Gastroesophageal sphincter (tissue), 4 donors: ENCODE data around the gene IL3RA. TPM values are rescaled to one million over a fixed set of nuclear protein-coding genes. Genes with fewer than 3 reads are reported as not detected.

Experiments used
- ATAC-seq: fragments of 150-250 bp; one replicate; pipeline ENCODE4 v1.9.1; 2016; ENCODE audit warnings: mild to moderate bottlenecking, moderate library complexity
- H3K27ac ChIP-seq, 4 donors: fragments of 200-600 bp; sonication (generic) in 3 of 4; 1 replicate in 3 of 4; 2 replicates in 1 of 4; pipeline ENCODE4 v1.5.1; 2016 to 2019
- H3K27me3 ChIP-seq: fragments of 200-600 bp; sonication (generic); one replicate; pipeline ENCODE4 v1.5.1; 2019
- H3K36me3 ChIP-seq, 2 donors: fragments of 200-600 bp; sonication (generic); one replicate each; pipeline ENCODE4 v1.5.1; 2019; ENCODE audit warnings: control low read depth in 1 of 2
- H3K4me1 ChIP-seq, 3 donors: fragments of 200-600 bp; sonication (generic); 1 replicate in 2 of 3; 2 replicates in 1 of 3; pipeline ENCODE4 v1.5.1; 2016 to 2019; ENCODE audit warnings: control low read depth in 2 of 3
- H3K4me3 ChIP-seq, 2 donors: fragments of 200-600 bp; sonication (generic); one replicate each; pipeline ENCODE4 v1.5.1; 2019; ENCODE audit warnings: mild to moderate bottlenecking in 1 of 2, moderate library complexity in 1 of 2
- H3K9me3 ChIP-seq, 3 donors: fragments of 200-600 bp; sonication (generic); one replicate each; pipeline ENCODE4 v1.5.1; 2017 to 2019; ENCODE audit warnings: control low read depth in 2 of 3
- EP300 ChIP-seq: sonication (generic); formaldehyde crosslinking; IDR thresholded peaks from one replicate; pipeline ENCODE4 v1.6.1; 2017; ENCODE audit warnings: antibody characterized with exemption, mild to moderate bottlenecking
- POLR2A ChIP-seq, 2 donors: fragments of 450-650 bp; IDR thresholded peaks; one replicate each; pipeline ENCODE4 v1.6.1; 2017; ENCODE audit warnings: antibody characterized with exemption in 2 of 2, mild to moderate bottlenecking in 2 of 2, moderate library complexity in 1 of 2
- POLR2AphosphoS5 ChIP-seq: sonication (generic); formaldehyde crosslinking; IDR thresholded peaks from one replicate; pipeline ENCODE4 v1.6.1; 2017; ENCODE audit warnings: antibody characterized with exemption
- WGBS, 2 donors: methylation state at CpG; one replicate each; pipeline ENCODE4 v1.1.5; 2018; ENCODE audit warnings: low coverage in 1 of 2; 5-methylcytosine and 5-hydroxymethylcytosine counted together
- total RNA-seq, 4 donors: library from RNA; depleted of rRNA; stranded (reverse); fragments of >200 nt; gene quantifications; one replicate each; pipeline ENCODE4 v1.1.0, GENCODE V29; 2016
- TF ChIP-seq, protein P1 (sequence below), 4 experiments: fragments of 200-600 bp in 2 of 4; fragments of 450-650 bp in 2 of 4; sonication (generic) in 1 of 4; IDR thresholded peaks; one replicate each; pipeline ENCODE4 v1.5.1; 2017 to 2019; ENCODE audit warnings: antibody characterized with exemption in 4 of 4, mild to moderate bottlenecking in 2 of 4, moderate library complexity in 2 of 4

IL3RA gene
- total RNA-seq, 4 donors from 2014 or later: 3.6 to 10.2 (median 6.7) TPM

DNA sequence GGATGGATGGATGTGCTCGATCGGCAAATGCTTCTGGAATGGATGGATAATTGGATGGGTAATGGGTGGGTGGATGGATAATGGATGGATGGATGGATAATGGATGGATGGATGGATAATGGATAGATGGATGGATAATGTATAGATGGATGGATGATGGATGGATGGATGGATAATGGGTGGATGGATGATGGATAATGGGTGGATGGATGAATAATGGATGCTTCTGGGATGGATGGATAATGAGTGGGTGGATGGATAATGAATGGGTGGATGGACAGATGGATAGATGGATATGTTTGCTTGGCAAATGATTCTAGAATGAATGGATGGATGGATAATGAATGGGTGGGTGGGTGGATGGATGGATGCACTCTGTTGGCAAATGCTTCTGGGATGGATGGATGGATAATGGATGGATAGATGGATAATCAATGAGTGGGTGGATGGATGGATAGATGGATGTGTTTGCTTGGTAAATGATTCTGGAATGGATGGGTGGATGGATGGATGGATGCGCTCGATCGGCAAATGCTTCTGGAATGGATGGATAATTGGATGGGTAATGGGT, 59.1 kb downstream of the IL3RA start:
- 93 to 97% methylated on average over 5 of the region's 5 CpGs for WGBS, 2 donors
- Histone ChIP-seq H3K27ac (no peak overlapping the region), H3K27me3 (no peaks in the 10 kb centered on the region), H3K4me3 (no peak overlapping the region), H3K9me3 (no peaks in the 10 kb centered on the region), H3K4me1 (peaks cover 0 to 30% (median 15%) of the 10 kb centered on the region in 3 donors), H3K36me3 (peaks cover 0 to 40% of the 10 kb centered on the region in 2 donors)
- TF ChIP-seq POLR2AphosphoS5 (no peak), EP300 (no peak), POLR2A (IDR thresholded peaks at IDR 0.05) (no peak)
- TF ChIP-seq, protein P1, sequence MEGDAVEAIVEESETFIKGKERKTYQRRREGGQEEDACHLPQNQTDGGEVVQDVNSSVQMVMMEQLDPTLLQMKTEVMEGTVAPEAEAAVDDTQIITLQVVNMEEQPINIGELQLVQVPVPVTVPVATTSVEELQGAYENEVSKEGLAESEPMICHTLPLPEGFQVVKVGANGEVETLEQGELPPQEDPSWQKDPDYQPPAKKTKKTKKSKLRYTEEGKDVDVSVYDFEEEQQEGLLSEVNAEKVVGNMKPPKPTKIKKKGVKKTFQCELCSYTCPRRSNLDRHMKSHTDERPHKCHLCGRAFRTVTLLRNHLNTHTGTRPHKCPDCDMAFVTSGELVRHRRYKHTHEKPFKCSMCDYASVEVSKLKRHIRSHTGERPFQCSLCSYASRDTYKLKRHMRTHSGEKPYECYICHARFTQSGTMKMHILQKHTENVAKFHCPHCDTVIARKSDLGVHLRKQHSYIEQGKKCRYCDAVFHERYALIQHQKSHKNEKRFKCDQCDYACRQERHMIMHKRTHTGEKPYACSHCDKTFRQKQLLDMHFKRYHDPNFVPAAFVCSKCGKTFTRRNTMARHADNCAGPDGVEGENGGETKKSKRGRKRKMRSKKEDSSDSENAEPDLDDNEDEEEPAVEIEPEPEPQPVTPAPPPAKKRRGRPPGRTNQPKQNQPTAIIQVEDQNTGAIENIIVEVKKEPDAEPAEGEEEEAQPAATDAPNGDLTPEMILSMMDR (IDR thresholded peaks at IDR 0.05): no peak
- ATAC-seq: no peak

DNA sequence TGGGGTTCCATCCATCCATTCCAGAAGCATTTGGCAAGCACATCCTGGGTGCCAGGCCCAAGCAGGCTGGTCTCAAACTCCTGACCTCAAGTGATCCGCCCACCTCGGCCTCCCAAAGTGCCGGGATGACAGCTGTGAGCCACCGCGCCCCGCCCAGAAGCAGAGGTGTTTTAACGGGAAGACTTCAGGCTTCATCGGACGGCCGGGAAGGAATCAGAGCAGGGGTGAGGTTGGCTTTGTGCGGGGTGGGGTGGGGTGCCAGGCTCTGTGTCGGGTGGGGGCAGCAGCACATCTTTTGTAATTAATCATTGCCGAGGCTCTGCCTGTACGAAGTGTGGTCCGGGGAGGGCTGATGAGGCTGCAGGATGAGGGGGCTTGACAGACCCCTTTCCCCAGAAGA, 60.4 kb downstream of the IL3RA start:
- WGBS, 2 donors: no CpG with 5 or more reads among the region's 15 CpGs
- peaks cover 0 to 48% of the 10 kb centered on the region in 2 donors for H3K36me3 ChIP-seq
- H3K4me3 ChIP-seq: no peak overlapping the region
- TF ChIP-seq POLR2AphosphoS5: no peak
- TF ChIP-seq, protein P1 (IDR thresholded peaks at IDR 0.05): no peak
- TF ChIP-seq POLR2A (IDR thresholded peaks at IDR 0.05): no peak
- TF ChIP-seq EP300: no peak
- no peaks in the 10 kb centered on the region for H3K27me3 ChIP-seq
- H3K27ac ChIP-seq: no peak overlapping the region
- peaks cover 0 to 24% (median 11%) of the 10 kb centered on the region in 3 donors for H3K4me1 ChIP-seq
- no peaks in the 10 kb centered on the region for H3K9me3 ChIP-seq
- ATAC-seq: no peak

DNA sequence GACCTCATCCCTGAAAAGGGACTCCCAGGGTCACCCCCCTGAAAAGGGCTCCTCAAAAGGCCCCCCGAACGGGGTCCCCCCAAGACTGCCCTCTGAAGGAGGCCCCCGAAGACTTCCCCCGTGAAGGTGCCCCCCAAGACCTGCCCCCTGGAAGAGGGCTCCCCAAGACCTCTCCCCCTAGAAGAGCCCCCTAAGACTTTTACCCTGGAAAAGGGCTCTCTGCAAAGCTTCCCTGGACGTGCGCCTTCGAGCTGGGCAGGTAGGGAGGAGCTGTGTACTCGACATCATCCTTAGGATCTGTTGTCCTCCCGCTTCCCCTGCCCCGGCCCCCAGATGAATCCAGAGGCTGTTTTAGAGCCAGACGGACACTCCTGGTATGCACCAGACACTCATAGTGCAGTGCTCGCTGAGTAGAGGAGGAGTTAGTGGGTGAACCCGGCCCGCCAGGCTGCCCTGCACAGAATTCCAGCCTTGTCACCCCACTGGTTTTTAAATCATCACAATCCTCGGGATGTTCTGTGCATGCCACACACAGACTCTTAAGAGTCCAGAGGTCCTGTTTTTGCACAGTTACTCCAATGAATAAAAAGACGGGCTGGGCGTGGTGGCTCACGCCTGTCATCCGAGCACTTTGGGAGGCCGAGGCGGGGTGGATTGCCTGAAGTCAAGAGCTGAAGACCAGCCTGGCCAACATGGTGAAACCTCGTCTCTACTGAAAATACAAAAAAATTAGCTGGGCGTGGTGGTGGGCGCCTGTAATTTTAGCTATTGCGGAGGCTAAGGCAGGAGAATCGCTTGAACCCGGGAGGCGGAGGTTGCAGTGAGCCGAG, 61.1 kb downstream of the IL3RA start:
- no peak for ATAC-seq
- no peaks in the 10 kb centered on the region for H3K27me3 ChIP-seq
- 90 to 100% methylated on average over 1 to 11 of the region's 29 CpGs for WGBS, 2 donors
- H3K4me3 ChIP-seq: no peak overlapping the region
- H3K4me1 ChIP-seq: peaks cover 0 to 24% (median 11%) of the 10 kb centered on the region in 3 donors
- TF ChIP-seq POLR2AphosphoS5: no peak
- H3K9me3 ChIP-seq: no peaks in the 10 kb centered on the region
- no peak overlapping the region for H3K27ac ChIP-seq
- H3K36me3 ChIP-seq: peaks cover 0 to 53% of the 10 kb centered on the region in 2 donors

DNA sequence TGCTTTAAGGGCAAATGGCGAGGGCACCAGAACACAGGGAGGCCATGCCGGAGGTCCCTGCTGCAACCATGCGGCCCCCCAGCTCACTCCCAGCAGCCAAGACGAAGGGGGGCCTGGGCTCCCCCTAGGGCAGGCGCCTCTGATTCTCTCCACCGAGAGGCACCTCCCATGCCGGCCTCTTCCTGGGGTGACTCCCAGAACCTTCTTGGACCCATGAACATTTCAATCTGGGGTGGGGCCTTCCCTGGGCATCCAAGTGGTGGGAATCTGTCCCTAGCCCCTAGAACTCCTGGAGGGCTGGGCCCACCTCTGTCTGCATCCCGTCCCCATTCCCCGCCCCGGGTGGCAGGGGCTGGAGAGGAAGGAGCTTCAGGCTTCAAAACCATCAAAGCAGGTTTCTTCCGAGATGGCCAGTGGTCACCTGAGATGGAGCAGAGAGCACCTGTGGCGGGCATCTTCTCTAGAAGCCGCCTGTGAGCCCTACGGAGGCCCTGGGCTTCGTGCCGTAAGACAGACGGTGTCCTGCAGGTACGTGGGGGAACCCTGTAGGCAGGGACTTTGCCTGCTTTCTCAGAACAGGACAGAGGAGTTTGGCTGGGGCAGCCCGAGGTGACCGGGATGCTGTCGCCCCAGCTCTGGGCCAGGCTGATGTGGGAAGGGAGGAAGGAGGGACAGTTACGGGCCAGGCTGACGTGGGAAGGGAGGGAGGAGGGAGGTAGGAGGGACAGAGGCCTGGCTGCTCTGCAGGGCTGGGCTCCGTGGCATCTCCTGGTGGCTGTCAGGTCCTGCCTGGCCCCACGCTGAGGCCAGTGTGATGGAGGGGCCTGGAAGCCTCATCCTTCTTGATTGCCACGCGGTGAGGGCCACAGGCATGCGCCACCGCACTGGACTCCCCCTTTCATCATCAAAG, 62.1 kb downstream of the IL3RA start:
- peak; percentile 58 for ATAC-seq
- Histone ChIP-seq H3K4me1 (peaks cover 0 to 17% (median 11%) of the 10 kb centered on the region in 3 donors), H3K27ac (no peak overlapping the region), H3K27me3 (no peaks in the 10 kb centered on the region), H3K4me3 (no peak overlapping the region), H3K9me3 (no peaks in the 10 kb centered on the region), H3K36me3 (peaks cover 0 to 63% of the 10 kb centered on the region in 2 donors)
- 8 to 77% methylated on average over 2 to 12 of the region's 29 CpGs for WGBS, 2 donors
- no peak for TF ChIP-seq EP300
- TF ChIP-seq, protein P1 (IDR thresholded peaks at IDR 0.05): no peak
- TF ChIP-seq POLR2A (IDR thresholded peaks at IDR 0.05): no peak
- no peak for TF ChIP-seq POLR2AphosphoS5

DNA sequence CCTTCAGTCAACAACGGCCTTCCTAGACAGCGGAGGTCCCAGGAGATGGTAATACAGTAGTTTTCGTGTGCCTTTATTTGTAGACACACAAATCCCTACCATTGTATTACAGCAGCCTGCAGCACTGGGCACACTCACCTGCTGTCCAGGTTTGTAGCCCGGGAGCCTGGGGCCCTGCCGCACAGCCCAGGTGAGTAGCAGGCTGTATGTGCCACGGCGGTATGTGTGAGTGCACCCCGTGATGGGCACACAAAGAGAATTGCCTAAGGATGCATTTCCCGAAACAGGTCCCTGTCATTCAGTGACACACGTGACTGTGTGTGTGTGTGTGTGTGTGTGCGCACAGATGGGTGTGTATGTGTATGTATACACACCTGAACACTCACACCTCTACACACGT, 63.5 kb downstream of the IL3RA start:
- WGBS, 2 donors: 88% methylated on average over 7 to 11 of the region's 12 CpGs
- Histone ChIP-seq H3K36me3 (peaks cover 0 to 74% of the 10 kb centered on the region in 2 donors), H3K4me3 (no peak overlapping the region), H3K27ac (no peak overlapping the region), H3K27me3 (no peaks in the 10 kb centered on the region), H3K9me3 (no peaks in the 10 kb centered on the region), H3K4me1 (peaks cover 0 to 4% (median 0%) of the 10 kb centered on the region in 3 donors)
- no peak for ATAC-seq
- TF ChIP-seq POLR2AphosphoS5: no peak
- no peak for TF ChIP-seq EP300
- TF ChIP-seq, protein P1 (IDR thresholded peaks at IDR 0.05): no peak
- no peak for TF ChIP-seq POLR2A (IDR thresholded peaks at IDR 0.05)
